HG03045 (cell line): ENCODE results near the gene FBXO46.

ENCODE experiments used
- ATAC-seq: cut with Tn5 transposase; IDR thresholded peaks from one replicate; pipeline ENCODE4 v1.9.1; 2021; ENCODE audit warnings: mild to moderate bottlenecking, moderate library complexity; ENCODE audit not compliant: unreplicated experiment

Gene FBXO46

GRCh38 chr19:45730368-45731288 lies at the start of gene FBXO46:
Gene FBXO46, minus strand, starts transcription at chr19:45730896. Its CDS starts 17,401 bp downstream, at chr19:45713495.
- ATAC-seq: peak; percentile 86

GRCh38 chr19:45780146-45780447 lies 49.4 kb upstream of the FBXO46 start:
- no peak for ATAC-seq

GRCh38 chr19:45779231-45780145 lies 48.8 kb upstream of the FBXO46 start:
- ATAC-seq: peak; percentile 75

- no peak for ATAC-seq
Measured at GRCh38 chr19:45778010-45778661, 47.4 kb upstream of the FBXO46 start.

- no peak for ATAC-seq
Measured at GRCh38 chr19:45777395-45777961, 46.8 kb upstream of the FBXO46 start.

- no peak for ATAC-seq
Measured at GRCh38 chr19:45774765-45775164, 44.1 kb upstream of the FBXO46 start.

GRCh38 chr19:45773384-45773783 lies 42.7 kb upstream of the FBXO46 start:
- ATAC-seq: no peak

GRCh38 chr19:45772912-45773311 lies 42.2 kb upstream of the FBXO46 start:
- no peak for ATAC-seq

- ATAC-seq: no peak
Measured at GRCh38 chr19:45772130-45772840, 41.6 kb upstream of the FBXO46 start.

GRCh38 chr19:45771311-45771933 lies 40.7 kb upstream of the FBXO46 start:
- no peak for ATAC-seq

GRCh38 chr19:45770192-45771101 lies 39.8 kb upstream of the FBXO46 start:
- peak; percentile 43 for ATAC-seq

- no peak for ATAC-seq
Measured at GRCh38 chr19:45769821-45770191, 39.1 kb upstream of the FBXO46 start.

- ATAC-seq: peak; percentile 61
Measured at GRCh38 chr19:45768984-45769782, 38.5 kb upstream of the FBXO46 start, which contains the start of gene SIX5. Gene SIX5, minus strand, starts transcription at chr19:45769252. Its CDS starts 408 bp downstream, at chr19:45768844.

GRCh38 chr19:45768655-45768983 lies 37.9 kb upstream of the FBXO46 start:
- no peak for ATAC-seq

GRCh38 chr19:45767881-45768654 lies 37.4 kb upstream of the FBXO46 start:
- no peak for ATAC-seq

GRCh38 chr19:45767410-45767880 lies 36.7 kb upstream of the FBXO46 start:
- no peak for ATAC-seq

- no peak for ATAC-seq
Measured at GRCh38 chr19:45766869-45767346, 36.2 kb upstream of the FBXO46 start.
